Osteoblast (primary cell): ENCODE results near the gene APPL1. TPM values are rescaled to one million over a fixed set of nuclear protein-coding genes. Genes with fewer than 3 reads are reported as not detected.

Source experiments
- DNase-seq: peaks from one replicate; pipeline ENCODE4 v3.0.0; 2011; ENCODE audit warnings: low spot score, mixed read lengths; ENCODE audit not compliant: insufficient read length; ENCODE audit errors: missing footprints
- H2AFZ ChIP-seq: 2 replicates; pipeline ENCODE4 v1.6.0; 2011; ENCODE audit warnings: mild to moderate bottlenecking, low read length
- H3K27ac ChIP-seq: 2 replicates; pipeline ENCODE4 v1.5.1; 2011; ENCODE audit warnings: mild to moderate bottlenecking, low read depth, low read length, moderate library complexity
- H3K27me3 ChIP-seq: 2 replicates; pipeline ENCODE4 v1.6.0; 2012; ENCODE audit warnings: mild to moderate bottlenecking, control low read depth, inconsistent platforms, low read length, moderate library complexity; ENCODE audit not compliant: insufficient read depth
- H3K36me3 ChIP-seq: 2 replicates; pipeline ENCODE4 v1.5.1; 2011; ENCODE audit warnings: mild to moderate bottlenecking, low read length, control low read depth, moderate library complexity; ENCODE audit not compliant: insufficient read depth
- H3K4me1 ChIP-seq: 2 replicates; pipeline ENCODE4 v1.5.1; 2011; ENCODE audit warnings: mild to moderate bottlenecking, low read length, control low read depth, moderate library complexity; ENCODE audit not compliant: insufficient read depth
- H3K4me2 ChIP-seq: 2 replicates; pipeline ENCODE4 v1.6.0; 2011; ENCODE audit warnings: mild to moderate bottlenecking, low read length; ENCODE audit not compliant: insufficient read depth
- H3K4me3 ChIP-seq: fragments of 200-600 bp; sonication (generic); 3 replicates; pipeline ENCODE4 v1.5.1; 2012; ENCODE audit warnings: mild to moderate bottlenecking, low read length, inconsistent platforms; ENCODE audit not compliant: insufficient read depth
- H3K79me2 ChIP-seq: 2 replicates; pipeline ENCODE4 v1.6.0; 2012; ENCODE audit warnings: mild to moderate bottlenecking, low read length, control low read depth, inconsistent platforms; ENCODE audit not compliant: insufficient read depth
- H3K9me3 ChIP-seq: 2 replicates; pipeline ENCODE4 v1.5.1; 2011; ENCODE audit warnings: low read depth, low read length, control low read depth
- H4K20me1 ChIP-seq: 2 replicates; pipeline ENCODE4 v1.6.0; 2012; ENCODE audit warnings: mild to moderate bottlenecking, low read length, control low read depth; ENCODE audit not compliant: insufficient read depth
- CTCF ChIP-seq: IDR thresholded peaks from 2 replicates; pipeline ENCODE4 v1.5.1; 2011; ENCODE audit warnings: mild to moderate bottlenecking, low read depth, low read length, moderate library complexity; ENCODE audit errors: extremely low read depth
- total RNA-seq: library from RNA; depleted of rRNA; stranded (reverse); fragments of >200 nt; gene quantifications from 2 replicates; pipeline ENCODE4 v1.2.3, GENCODE V29; 2012

The APPL1 gene
- total RNA-seq, 1 donor: 53.6 TPM

GRCh38 chr3:57279685-57280084 is 52.2 kb downstream of the APPL1 start:
- no peaks in the 10 kb centered on the region for H3K36me3 ChIP-seq
- H3K27ac ChIP-seq: no peak overlapping the region
- TF ChIP-seq CTCF: no peak
- no peaks in the 10 kb centered on the region for H3K9me3 ChIP-seq
- no peaks in the 10 kb centered on the region for H4K20me1 ChIP-seq
- peaks cover 6% of the 10 kb centered on the region for H3K4me1 ChIP-seq
- no peak overlapping the region for H3K4me2 ChIP-seq
- no peak for DNase-seq
- H3K27me3 ChIP-seq: no peaks in the 10 kb centered on the region
- H2AFZ ChIP-seq: no peak overlapping the region
- H3K4me3 ChIP-seq: no peak overlapping the region
- no peaks in the 10 kb centered on the region for H3K79me2 ChIP-seq

- Histone ChIP-seq H3K4me3 (no peak overlapping the region), H3K4me1 (peaks cover 6% of the 10 kb centered on the region), H3K79me2 (no peaks in the 10 kb centered on the region), H3K27me3 (no peaks in the 10 kb centered on the region), H3K36me3 (no peaks in the 10 kb centered on the region), H3K27ac (no peak overlapping the region), H3K9me3 (no peaks in the 10 kb centered on the region), H2AFZ (no peak overlapping the region), H4K20me1 (no peaks in the 10 kb centered on the region), H3K4me2 (no peak overlapping the region)
- no peak for TF ChIP-seq CTCF
- DNase-seq: no peak
Observed at GRCh38 chr3:57281715-57282114, 54.2 kb downstream of the APPL1 start.

GRCh38 chr3:57283334-57283733 is 55.8 kb downstream of the APPL1 start:
- H3K27ac ChIP-seq: no peak overlapping the region
- DNase-seq: no peak
- no peaks in the 10 kb centered on the region for H3K9me3 ChIP-seq
- H3K4me1 ChIP-seq: peaks cover 6% of the 10 kb centered on the region
- H3K4me3 ChIP-seq: no peak overlapping the region
- H3K4me2 ChIP-seq: no peak overlapping the region
- H3K79me2 ChIP-seq: no peaks in the 10 kb centered on the region
- H4K20me1 ChIP-seq: no peaks in the 10 kb centered on the region
- H3K36me3 ChIP-seq: no peaks in the 10 kb centered on the region
- no peak for TF ChIP-seq CTCF
- H3K27me3 ChIP-seq: no peaks in the 10 kb centered on the region
- H2AFZ ChIP-seq: no peak overlapping the region

DNA sequence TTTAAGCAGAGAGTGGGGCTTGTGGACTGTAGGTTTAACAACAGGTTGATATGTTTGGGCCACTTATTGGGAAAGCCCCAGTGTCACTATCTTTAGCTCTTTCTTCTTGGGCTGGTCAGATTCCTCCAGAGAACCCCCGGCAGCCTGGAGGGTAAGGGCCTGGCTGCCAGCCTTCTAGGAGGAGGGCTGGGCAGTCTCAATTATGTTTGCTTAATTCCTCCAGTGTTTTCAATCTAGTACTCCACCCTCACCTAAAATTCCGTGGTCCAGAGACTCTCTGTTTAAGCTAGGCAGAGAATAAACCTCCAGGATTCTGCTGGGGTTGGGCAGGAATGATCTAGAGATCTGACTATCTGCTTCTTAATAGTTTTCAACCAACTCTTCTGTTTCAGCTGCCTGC is 59.7 kb downstream of the APPL1 start:
- no peak overlapping the region for H2AFZ ChIP-seq
- H3K4me3 ChIP-seq: no peak overlapping the region
- no peak overlapping the region for H3K4me2 ChIP-seq
- H3K27ac ChIP-seq: no peak overlapping the region
- no peak for TF ChIP-seq CTCF
- no peaks in the 10 kb centered on the region for H3K9me3 ChIP-seq
- DNase-seq: no peak
- H3K4me1 ChIP-seq: no peaks in the 10 kb centered on the region
- no peaks in the 10 kb centered on the region for H3K79me2 ChIP-seq
- no peaks in the 10 kb centered on the region for H3K36me3 ChIP-seq
- no peaks in the 10 kb centered on the region for H3K27me3 ChIP-seq
- no peaks in the 10 kb centered on the region for H4K20me1 ChIP-seq
